ENCODE results near the gene HEXD. TPM values are rescaled to one million over a fixed set of nuclear protein-coding genes. Genes with fewer than 3 reads are reported as not detected.

Gene HEXD
- total and polyA plus RNA-seq, 2 of the 8 experiments (the other 6 are each of a cell fraction or from before 2014, with no cell fraction given), result 20.6 to 21.8 TPM

GRCh38 chr17:82390860-82391435, 27.2 kb upstream of the HEXD start:
- POLR2A ChIA-PET (ENCODE audit: partially characterized antibody), result no interaction called here
- H2BK15ac ChIP-seq (ENCODE audit: low read length), result no peak overlapping the region
- no peak overlapping the region for H4K91ac ChIP-seq (replicated peaks; ENCODE audit: insufficient read length, low read length)
- H3K79me2 ChIP-seq (ENCODE audit: control insufficient read depth in 1 of 2, insufficient read depth in 2 of 2, low read length in 2 of 2), result no peaks in the 10 kb centered on the region
- TF ChIP-seq ATF3 (IDR thresholded peaks at IDR 0.05; ENCODE audit: insufficient read depth, low read depth, low read length), result no peak
- no peak for TF ChIP-seq GABPA (IDR thresholded peaks at IDR 0.05; ENCODE audit: borderline replicate concordance, insufficient read depth, low read length)
- no peak for TF ChIP-seq TBP (IDR thresholded peaks at IDR 0.05; ENCODE audit: low read depth, low read length)
- TF ChIP-seq CBX5 (IDR thresholded peaks at IDR 0.05; ENCODE audit: low read depth, low read length), result no peak
- TF ChIP-seq RXRA (IDR thresholded peaks at IDR 0.05; ENCODE audit: insufficient read depth, low read depth, low read length), result no peak
- no peak for TF ChIP-seq EP300 (IDR thresholded peaks at IDR 0.05; ENCODE audit: borderline replicate concordance in 1 of 2, low read depth in 2 of 2, low read length in 2 of 2)
- TF ChIP-seq KDM4A (IDR thresholded peaks at IDR 0.05; ENCODE audit: low read depth, low read length, severe bottlenecking), result no peak
- TF ChIP-seq POLR2AphosphoS5 (IDR thresholded peaks at IDR 0.05; ENCODE audit: low read depth, low read length), result no peak
- no peak for TF ChIP-seq TAF7 (optimal IDR thresholded peaks at IDR 0.05; ENCODE audit: borderline replicate concordance, low read depth, low read length)
- H2AK5ac ChIP-seq (ENCODE audit: low read depth, low read length), result no peak overlapping the region
- H3K27ac ChIP-seq (ENCODE audit: low read depth, low read length), result no peak overlapping the region
- H2BK120ac ChIP-seq (replicated peaks; ENCODE audit: low read depth, low read length), result no peak overlapping the region
- H3K4me2 ChIP-seq (ENCODE audit: insufficient read depth in 1 of 2, low read depth in 2 of 2, low read length in 2 of 2), result no peak overlapping the region
- H4K5ac ChIP-seq (ENCODE audit: insufficient read length, low read depth, low read length), result no peak overlapping the region
- CTCF ChIA-PET (ENCODE audit: partially characterized antibody), result interaction anchor here (1.2 kb wide), 1 partner anchor 18 kb away, joined by 5 read pairs; no protein-coding TSS in a partner anchor
- H3K36me3 ChIP-seq (ENCODE audit: control insufficient read depth in 2 of 4, insufficient read depth in 4 of 4, low read length in 3 of 4), result 0 out of 8 replicates have a peak, but pooled peaks cover 0 to 2% (median 0%) of the 10 kb centered on the region in 4 experiments
- H3K79me1 ChIP-seq (ENCODE audit: low read depth, low read length), result no peaks in the 10 kb centered on the region
- H3K18ac ChIP-seq (ENCODE audit: extremely low read depth, low read length), result no peak overlapping the region
- H3K27me3 ChIP-seq (replicated peaks in 1 of 4; ENCODE audit: control insufficient read depth in 3 of 4, extremely low read depth in 1 of 4, insufficient read depth in 3 of 4, low read length in 3 of 4), result no peaks in the 10 kb centered on the region
- H3K4me3 ChIP-seq (ENCODE audit: extremely low read depth in 1 of 4, insufficient read depth in 2 of 4, low read depth in 3 of 4, low read length in 4 of 4), result no peak overlapping the region
- H2BK5ac ChIP-seq (ENCODE audit: low read depth, low read length), result no peak overlapping the region
- no peak overlapping the region for H2AFZ ChIP-seq (ENCODE audit: low read length)
- no peaks in the 10 kb centered on the region for H3K9me3 ChIP-seq (ENCODE audit: insufficient read depth in 2 of 2, low read depth in 1 of 2, low read length in 1 of 2)
- 91% methylated on average over 9 of the region's 13 CpGs; no CpG with 5 or more reads in 1 of the 2 experiments for WGBS, 2 experiments (ENCODE audit: extremely low coverage in 1 of 2, insufficient coverage in 1 of 2, insufficient read length in 1 of 2, insufficient replicate concordance in 2 of 2, low coverage in 1 of 2, low lambda C conversion rate in 2 of 2, missing lambda C conversion rate in 1 of 2)
- peaks cover 0 to 4% (median 0%) of the 10 kb centered on the region in 4 experiments; a peak in 1 of 7 replicates for H3K4me1 ChIP-seq (replicated peaks in 1 of 4; ENCODE audit: control insufficient read depth in 3 of 4, insufficient read depth in 4 of 4, low read length in 3 of 4)
- DNase-seq (ENCODE audit: low read depth in 1 of 2, low spot score in 2 of 2), result no peak
- FAIRE-seq, result no peak
- H3K9ac ChIP-seq (replicated peaks in 1 of 4; ENCODE audit: extremely low read depth in 1 of 4, low read depth in 3 of 4, low read length in 3 of 4), result no peak overlapping the region
- H2BK12ac ChIP-seq (ENCODE audit: low read depth, low read length), result no peak overlapping the region
- H2BK20ac ChIP-seq (ENCODE audit: low read length), result no peak overlapping the region
- no peak overlapping the region for H3K23ac ChIP-seq (ENCODE audit: insufficient read length)
- no peak overlapping the region for H3K56ac ChIP-seq (replicated peaks; ENCODE audit: insufficient read length, low read depth, low read length)
- H3K4ac ChIP-seq (replicated peaks; ENCODE audit: insufficient read length, low read depth, low read length), result no peak overlapping the region
- no peaks in the 10 kb centered on the region for H4K20me1 ChIP-seq (replicated peaks in 1 of 2; ENCODE audit: control insufficient read depth in 1 of 2, insufficient read depth in 2 of 2, low read length in 2 of 2)
- no peaks in the 10 kb centered on the region for H3K23me2 ChIP-seq (ENCODE audit: low read depth, low read length)
- no peak overlapping the region for H4K8ac ChIP-seq (ENCODE audit: extremely low read depth, insufficient read depth, low read length)
- H3K14ac ChIP-seq (ENCODE audit: insufficient read length), result no peak overlapping the region
